ENCODE results near the gene LAMC3.
"Not testable (repeated sequence)": the region's sequence is repeated elsewhere in the genome, so short reads cannot be mapped to it uniquely, and the experiment has no call there.

Gene LAMC3

GRCh38 chr9:131101207-131101964 is 92.4 kb downstream of the LAMC3 start:
- DNase-seq = no peak

DNA sequence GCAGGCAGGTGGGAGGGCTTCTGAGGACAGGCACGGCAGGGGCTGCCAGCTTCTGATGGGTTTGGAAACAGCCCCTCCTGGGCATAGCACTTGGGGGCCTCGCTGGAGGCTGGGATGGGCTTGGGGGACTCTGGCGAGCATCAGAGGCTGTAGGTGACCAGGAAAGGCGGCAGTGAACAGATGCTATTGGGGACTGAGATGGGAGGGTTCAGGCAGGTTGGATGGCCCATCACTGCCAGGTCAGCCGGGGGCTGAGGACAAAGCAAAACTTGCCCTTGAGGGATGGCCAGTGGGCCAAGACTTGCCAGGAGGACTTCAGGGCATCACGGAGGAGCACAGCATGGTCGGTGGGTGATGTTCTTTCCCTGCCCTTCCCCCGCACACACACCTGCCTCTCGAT is 94.0 kb downstream of the LAMC3 start:
- DNase-seq = no peak

DNA sequence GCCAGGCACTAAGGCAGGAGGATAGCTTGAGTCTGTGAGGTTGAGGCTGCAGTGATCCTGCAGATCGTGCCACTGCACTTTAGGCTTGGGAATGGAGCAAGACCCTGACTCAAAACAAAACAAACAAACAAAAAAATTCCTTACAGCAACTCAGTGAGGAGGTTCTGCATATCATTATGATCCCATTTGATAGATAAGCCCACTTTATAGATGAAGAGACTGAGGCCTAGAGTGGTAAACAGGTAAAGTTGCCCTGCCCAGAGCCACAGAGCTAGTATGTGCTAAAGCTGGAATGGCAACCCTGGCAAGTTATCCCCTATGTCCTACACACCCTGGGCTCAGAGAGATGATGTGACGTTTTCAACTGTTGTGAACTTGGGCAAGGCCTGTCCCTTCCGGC is 94.6 kb downstream of the LAMC3 start:
- DNase-seq = no peak

GRCh38 chr9:131104016-131104740 is 95.2 kb downstream of the LAMC3 start:
- DNase-seq = no peak

GRCh38 chr9:131105952-131106351 is 97.0 kb downstream of the LAMC3 start:
- DNase-seq = no peak

DNA sequence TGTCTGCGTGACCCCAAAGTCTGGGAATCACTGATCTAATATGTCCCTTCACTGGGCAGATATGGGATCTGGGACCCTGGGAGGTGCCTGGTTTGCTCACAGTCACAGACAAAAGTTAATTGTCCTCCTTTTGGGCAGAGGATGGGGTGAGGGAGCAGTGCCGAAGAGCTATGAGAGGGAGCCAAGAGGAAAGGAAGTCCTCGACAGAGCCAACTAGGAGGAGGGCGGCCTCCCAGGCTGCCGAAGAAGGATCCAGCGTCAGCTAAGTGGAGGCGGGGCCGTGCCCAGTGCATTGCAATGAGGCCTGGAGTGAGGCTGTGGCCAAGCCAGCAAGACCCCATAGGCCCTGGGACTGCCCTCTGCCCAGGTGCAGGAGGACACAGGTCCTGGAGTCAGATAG is 98.8 kb downstream of the LAMC3 start:
- no peak for DNase-seq

- DNase-seq = no peak
Measured at GRCh38 chr9:131111186-131111853, 102.3 kb downstream of the LAMC3 start.

GRCh38 chr9:131111854-131112311 is 102.9 kb downstream of the LAMC3 start:
- DNase-seq = no peak

GRCh38 chr9:131112374-131113154 is 103.6 kb downstream of the LAMC3 start:
- no peak for DNase-seq

DNA sequence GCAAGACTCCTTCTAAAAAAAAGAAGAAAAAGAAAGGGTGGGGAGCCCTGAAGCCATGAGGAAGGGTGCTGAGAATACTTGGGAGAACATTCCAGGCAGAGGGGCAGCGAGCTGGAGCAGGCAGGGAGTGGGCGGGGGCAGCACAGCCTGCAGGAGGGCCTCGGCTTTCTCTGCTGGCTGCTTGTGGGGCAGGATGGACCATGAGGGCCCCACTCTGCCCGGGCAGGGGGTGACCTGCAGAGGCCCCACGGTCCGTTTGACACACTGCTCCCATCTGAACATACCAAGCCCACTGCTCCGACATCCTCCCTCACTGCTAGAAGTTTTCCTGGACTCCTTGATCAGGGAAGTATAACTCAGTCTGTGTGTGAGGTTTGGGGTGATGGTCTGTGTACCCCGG is 104.7 kb downstream of the LAMC3 start:
- DNase-seq = no peak

GRCh38 chr9:131114084-131114535 is 105.1 kb downstream of the LAMC3 start:
- no peak for DNase-seq

- DNase-seq = not testable (repeated sequence)
Measured at GRCh38 chr9:131115360-131115742, 106.4 kb downstream of the LAMC3 start.

- no peak for DNase-seq
Measured at GRCh38 chr9:131116281-131117120, 107.5 kb downstream of the LAMC3 start.

GRCh38 chr9:131117121-131117761 is 108.3 kb downstream of the LAMC3 start:
- peak in 1 of 2 experiments; percentile 15 for DNase-seq

DNA sequence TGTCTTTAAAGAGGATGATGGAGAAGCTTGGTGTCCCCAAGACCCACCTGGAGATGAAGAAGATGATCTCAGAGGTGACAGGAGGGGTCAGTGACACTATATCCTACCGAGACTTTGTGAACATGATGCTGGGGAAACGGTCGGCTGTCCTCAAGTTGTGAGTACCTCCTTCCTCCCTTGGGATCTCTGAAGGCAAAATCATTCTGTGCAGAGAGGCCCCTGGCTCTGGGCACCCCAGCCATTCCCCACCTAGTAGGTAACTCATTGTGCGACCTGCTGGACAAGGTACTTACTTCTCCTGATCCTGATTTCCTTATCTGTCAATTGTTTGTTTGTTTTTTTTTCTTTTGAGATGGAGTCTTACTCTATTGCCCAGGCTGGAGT is 108.8 kb downstream of the LAMC3 start:
- no peak for DNase-seq

- DNase-seq = no peak
Measured at GRCh38 chr9:131119600-131119999, 110.6 kb downstream of the LAMC3 start.

DNA sequence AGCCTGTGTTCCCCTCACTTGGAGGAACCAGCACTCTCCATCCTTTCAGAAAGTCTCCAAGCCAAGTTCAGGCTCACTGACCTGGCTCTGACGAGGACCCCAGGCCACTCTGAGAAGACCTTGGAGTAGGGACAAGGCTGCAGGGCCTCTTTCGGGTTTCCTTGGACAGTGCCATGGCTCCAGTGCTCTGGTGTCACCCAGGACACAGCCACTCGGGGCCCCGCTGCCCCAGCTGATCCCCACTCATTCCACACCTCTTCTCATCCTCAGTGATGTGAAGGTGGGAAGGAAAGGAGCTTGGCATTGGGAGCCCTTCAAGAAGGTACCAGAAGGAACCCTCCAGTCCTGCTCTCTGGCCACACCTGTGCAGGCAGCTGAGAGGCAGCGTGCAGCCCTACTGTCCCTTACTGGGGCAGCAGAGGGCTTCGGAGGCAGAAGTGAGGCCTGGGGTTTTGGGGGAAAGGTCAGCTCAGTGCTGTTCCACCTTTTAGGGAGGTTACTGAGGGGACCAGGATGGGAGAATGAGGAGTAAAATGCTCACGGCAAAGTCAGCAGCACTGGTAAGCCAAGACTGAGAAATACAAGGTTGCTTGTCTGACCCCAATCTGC is 111.8 kb downstream of the LAMC3 start:
- DNase-seq = no peak

DNA sequence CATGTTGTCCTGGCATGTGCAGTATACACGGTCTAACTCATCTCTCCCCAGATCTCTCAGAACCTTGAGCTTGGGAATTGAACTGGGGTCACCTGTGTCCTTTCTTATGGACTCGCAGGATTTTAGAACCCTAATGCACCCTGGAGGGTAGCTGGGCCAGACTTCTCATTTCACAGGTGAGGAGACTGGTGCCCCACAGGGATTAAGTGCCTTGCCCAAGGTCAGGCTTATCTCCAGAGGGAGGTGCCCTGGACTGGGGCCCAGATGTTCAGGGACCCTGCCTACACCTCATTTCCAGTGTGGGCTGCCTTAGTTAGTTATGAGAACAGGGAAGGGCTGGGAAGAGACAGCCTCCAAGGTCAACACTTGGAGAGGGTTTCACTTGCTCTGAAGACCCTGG is 112.4 kb downstream of the LAMC3 start:
- no peak for DNase-seq

DNA sequence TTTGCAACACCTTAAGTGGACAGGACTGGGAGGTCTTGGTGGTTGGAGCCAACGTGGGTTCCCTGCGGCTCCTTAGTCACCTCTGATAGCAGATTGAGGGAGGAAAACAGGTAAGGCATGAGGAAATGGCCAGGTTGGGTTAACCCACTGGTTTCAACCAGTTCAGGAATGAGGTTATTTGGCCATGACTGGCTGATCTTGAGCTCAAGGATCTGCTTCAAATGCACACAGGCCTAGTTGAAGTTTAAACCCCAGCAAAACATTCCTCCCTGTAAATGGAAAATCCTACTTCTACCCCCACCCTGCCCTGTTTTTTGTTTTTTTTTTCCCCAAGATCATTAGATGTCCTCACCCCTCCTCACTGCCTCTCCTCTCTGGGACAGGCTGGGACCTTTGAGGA is 113.2 kb downstream of the LAMC3 start:
- DNase-seq = no peak

GRCh38 chr9:131125038-131125287 is 116.0 kb downstream of the LAMC3 start:
- no peak for DNase-seq

All from NCI-H446 (cell line).